ENCODE measurements around the gene USP10.

Gene USP10

DNA sequence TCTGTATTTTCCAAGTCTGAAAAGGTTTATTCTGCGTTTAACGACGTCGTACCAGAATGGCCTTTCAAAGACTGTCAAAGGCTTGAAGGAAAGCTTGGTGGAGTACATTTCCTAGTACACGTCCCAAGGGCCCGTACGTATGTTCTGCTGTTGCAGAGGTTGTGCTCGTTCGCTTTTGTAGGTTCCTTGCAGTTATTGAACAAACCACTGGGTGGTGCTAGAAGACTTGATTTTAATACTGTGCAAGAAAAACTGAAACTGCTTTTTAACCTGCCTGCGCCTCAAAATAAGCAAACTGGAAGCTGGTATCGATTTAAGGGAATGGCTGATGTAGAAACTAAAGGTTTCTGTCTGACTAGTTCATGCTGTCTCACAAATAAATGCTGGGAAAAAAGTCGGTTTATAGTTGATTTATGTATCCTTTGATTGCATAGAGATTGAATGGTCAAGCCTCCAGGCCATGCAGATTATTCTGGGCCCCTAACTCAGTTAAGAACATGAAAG, 54.6 kb downstream of the USP10 start:
- peak; percentile 83 for DNase-seq

DNA sequence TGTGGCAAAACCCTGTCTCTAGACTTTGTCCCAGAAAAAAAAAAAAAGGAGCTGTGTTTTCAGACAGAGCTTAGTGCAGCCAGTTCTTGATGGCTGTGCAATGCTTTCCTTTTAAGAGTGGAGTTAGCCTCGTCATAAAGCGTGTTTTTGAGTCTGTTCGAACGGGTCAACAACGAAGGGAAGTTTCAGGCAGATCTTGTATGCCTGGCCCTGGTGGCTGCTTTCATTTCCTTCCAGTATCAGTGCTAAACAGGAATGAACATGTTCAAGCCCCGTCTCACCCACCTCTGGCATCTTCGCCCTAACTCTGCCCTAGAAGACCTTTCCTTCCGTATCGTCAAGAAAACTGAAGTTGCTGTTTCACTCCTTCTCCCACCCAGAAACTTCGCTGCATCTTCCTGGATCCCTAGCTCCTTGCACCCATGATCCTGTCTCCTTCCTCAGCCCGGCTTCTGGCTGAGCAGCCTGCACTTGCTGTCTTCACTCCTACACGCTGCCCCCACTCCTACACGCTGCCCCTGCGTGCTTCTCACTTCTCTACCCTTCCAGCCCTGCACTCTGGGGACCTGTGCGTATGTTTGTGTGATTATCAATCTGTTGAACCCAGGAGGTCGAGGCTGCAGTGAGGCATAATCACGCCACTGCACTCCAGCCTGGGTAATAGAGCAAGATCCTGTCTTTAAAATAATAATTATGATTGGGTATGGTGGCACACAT, 55.3 kb downstream of the USP10 start:
- DNase-seq, result no peak

- no peak for DNase-seq
Measured at GRCh38 chr16:84756830-84757229, 57.0 kb downstream of the USP10 start.

- no peak for DNase-seq
Measured at GRCh38 chr16:84758627-84759026, 58.8 kb downstream of the USP10 start.

DNA sequence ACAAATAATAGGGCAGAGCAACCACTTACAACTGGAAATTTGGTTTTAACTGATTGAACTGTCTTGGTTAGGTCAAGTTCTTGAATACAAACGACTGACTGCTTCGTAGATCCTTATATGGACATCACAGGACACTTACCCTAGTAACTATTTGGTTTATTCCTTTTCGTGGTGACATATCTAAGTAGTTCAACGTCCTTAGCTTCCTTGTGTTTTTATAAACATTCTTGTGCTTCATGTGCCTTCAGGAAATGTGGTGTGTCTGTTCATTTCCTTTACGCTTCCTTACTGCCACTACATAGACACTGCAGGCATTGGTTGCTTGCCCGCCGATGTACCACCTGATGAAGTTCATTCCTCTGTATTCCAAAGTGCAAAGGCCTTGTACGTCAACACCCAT, 59.3 kb downstream of the USP10 start:
- no peak for DNase-seq

GRCh38 chr16:84759906-84760305, 60.1 kb downstream of the USP10 start:
- no peak for DNase-seq

GRCh38 chr16:84761448-84762368, 61.9 kb downstream of the USP10 start:
- DNase-seq, result no peak

GRCh38 chr16:84763164-84763563, 63.4 kb downstream of the USP10 start:
- DNase-seq, result no peak

DNA sequence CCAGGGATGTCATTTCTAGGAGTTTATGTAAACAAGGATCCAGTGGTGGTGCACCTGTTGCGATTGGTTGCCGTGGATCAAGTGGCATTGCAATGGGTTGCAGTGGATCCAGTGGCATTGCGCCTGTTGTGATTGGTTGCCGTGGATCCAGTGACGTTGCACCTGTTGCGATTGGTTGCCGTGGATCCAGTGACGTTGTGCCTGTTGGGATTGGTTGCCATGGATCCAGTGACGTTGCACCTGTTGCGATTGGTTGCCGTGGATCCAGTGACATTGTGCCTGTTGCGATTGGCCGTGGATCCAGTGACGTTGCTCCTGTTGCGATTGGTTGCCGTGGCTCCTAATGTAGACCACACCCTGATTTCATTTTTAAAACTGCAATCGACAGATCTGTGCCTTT, 63.8 kb downstream of the USP10 start:
- DNase-seq, result no peak

DNA sequence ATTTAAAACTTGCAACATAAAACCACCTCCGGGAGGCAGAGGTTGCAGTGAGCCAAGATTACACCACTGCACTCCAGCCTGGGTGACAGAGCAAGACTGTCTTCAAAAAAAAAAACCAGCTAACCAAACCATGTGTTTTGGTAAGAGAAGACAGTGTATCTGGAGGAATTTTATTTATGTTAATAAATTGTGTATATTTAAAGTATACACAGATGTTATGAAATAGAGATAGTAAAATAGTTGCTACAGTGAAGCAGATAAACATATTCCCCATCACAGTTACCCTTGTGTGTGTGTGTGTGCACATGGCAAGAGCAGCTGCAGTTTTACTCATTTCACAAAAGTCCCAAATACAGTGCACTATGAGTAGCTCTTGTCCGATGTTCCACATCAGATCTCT, 65.2 kb downstream of the USP10 start:
- no peak for DNase-seq

- DNase-seq, result no peak
Measured at GRCh38 chr16:84765616-84766580, 66.1 kb downstream of the USP10 start.

GRCh38 chr16:84766978-84767773, 67.4 kb downstream of the USP10 start:
- no peak for DNase-seq

DNA sequence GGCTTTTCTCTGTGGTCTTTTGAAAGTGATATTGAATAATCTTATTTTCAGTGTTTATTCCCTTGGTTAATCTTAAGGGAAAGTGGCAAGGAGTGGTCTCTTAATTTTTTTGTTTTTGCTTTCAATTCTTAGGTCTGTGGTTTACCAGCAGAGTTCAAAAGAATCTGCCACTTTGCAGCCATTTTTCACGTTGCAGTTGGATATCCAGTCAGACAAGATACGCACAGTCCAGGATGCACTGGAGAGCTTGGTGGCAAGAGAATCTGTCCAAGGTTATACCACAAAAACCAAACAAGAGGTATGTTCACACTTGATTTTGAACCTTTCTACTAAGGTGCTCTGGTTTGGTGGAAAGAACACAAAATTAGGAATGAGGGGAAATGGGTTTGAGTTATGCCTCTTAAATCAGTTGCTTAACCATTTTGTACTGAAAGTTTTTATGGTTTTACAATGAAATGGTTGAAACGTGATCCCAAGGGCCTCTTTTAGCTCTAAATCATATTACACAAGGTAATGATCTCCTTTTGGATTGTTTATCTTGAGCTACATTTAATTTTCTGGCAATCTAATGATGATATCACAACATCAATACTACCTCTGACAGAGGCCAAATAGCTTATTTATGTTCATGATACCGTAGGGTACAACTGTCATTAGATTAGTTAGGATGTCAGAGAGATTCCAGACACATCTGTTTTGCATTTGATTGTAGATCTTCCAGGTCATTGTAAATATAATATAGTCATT, 68.4 kb downstream of the USP10 start:
- DNase-seq, result no peak

DNA sequence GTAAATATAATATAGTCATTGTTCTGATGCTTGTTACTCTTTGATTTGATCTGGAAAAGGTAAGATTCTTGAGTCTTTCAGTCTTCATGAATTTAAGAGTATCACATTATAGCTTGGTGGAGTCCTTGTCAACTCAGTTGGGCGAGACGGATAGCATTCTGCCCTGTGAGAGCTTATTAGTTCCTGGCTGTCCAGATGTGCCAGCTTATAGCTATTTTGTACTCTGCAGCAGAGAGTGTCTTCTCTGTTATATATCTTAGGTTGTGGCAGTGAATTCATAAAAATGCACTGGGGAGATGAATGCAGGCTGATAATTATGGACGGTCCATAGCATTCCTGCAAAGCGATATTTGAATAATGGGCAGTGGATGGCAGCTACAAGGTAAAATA, 69.0 kb downstream of the USP10 start:
- no peak for DNase-seq

GRCh38 chr16:84769416-84769815, 69.6 kb downstream of the USP10 start:
- no peak for DNase-seq

DNA sequence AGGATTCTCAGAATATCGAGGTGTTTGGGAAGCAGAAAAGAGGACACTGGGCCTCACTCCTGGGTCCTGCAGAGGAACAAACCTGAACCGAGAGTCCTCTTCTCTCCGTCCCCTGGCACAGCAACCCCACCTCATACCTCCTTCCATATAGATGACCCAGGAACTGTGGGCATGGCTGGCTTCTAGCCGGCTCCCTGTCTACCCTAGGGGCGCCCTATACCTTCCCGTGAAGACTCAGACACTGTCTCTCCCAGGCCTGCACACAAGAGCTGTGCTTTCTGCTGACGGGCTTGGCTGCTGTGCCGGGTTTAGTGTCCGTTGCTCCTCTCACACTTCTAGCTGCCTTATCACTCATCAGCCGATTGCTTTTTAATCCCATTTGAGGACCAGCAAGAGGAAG, 73.5 kb downstream of the USP10 start:
- DNase-seq, result no peak

DNA sequence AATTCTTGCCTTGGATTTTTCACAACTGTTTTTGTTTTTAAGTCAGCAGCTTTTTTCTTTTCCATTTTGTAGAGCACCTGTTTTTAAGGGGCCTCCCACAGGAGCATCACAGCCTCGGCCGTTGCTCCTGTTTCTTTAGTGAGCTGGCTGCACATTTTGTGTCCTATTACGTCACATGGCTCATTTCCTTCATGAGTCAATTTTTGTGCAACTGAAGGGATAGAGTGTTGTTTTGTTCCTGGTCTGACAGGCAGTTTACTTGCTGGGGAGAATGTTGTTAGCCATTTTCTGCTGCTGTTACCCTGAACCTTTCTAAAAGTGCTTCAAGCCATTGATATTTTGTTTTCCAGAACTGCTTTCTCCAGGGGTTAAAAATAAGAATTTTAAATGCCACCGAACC, 75.0 kb downstream of the USP10 start:
- no peak for DNase-seq

- DNase-seq, result no peak
Measured at GRCh38 chr16:84775262-84775810, 75.5 kb downstream of the USP10 start.

DNA sequence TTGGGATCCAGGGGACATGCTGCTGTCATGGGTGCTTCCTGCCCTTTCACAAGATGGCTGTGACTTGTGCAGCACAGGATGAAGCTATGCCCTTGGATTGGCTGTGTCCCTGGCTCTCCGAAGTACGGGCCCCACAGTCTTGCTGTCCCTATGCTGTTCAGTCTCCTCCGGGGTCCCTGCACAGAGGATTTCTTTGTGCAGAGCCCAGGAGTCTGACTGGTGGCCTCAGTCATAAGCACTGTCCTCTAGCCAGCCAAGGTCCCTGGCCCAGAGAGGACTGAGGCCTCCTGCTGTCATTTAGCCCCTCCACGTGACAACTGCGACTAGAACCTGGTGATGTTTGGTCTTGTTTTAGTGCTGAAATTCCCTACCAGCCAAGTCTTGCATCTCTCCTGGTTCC, 77.6 kb downstream of the USP10 start:
- DNase-seq, result no peak

GRCh38 chr16:84778720-84779119, 78.9 kb downstream of the USP10 start:
- DNase-seq, result no peak

DNA sequence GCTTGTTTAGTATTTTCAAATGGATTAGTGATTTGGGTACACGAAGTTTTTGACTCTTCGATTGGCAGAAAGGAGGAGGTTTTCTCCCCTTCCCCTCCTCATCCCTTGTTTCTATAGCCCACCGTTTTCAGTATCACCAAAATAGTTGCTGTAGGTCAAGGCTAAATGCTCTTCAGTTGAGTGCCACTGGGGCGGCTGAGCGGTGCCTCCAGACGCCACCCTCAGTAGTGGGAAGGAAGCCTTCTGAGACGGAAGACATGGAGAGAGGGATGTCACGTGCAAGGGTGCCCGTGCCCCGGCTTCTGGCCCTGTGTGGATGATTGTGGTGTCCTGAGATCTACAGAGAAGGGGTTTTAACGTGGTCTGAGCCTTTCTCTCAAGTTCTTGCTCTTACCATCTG, 80.3 kb downstream of the USP10 start:
- DNase-seq, result no peak

All from NCI-H2171 (cell line).